Right kidney (tissue), 1 donor: ENCODE measurements around the gene NRG3.
"Not testable (repeated sequence)": the region's sequence is repeated elsewhere in the genome, so short reads cannot be mapped to it uniquely, and the experiment has no call there.

Experiments used
- DNase-seq: peaks from one replicate; pipeline ENCODE4 v3.0.0-alpha.2; 2016

The NRG3 gene

DNA sequence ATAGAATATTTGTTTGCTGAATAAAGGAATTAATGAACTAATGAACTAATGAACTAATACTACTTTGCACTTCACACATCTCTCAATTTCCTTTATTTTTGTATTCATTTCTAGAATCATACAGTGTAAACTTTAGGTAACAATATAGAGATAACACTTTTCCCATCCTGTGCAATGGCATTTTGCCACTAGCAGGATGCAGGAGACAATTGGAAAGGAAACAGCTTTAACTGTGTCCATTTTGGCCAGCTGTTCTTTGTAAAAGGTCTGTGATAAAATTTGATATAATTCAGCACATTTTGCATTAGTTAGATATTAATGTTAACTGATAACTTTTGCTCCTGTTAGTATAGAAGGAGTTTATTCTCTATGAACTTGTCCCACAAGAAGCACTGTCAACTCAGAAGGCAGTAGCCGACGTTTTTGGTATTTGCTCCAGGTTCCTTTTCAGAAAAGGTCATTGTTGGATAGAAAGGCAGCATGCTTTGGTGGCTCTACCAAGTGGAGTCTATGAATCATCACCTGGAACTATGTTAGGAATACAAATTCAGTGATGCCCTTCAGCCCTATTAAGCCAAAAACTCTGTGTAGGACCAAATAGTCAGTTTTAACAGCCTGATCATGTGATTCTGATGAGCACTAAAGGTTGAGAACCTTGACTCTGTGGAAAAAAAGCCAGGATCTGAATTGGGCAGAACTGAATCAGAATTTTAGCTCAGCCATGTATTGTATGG is 86.6 kb downstream of the NRG3 start:
- DNase-seq, result no peak

DNA sequence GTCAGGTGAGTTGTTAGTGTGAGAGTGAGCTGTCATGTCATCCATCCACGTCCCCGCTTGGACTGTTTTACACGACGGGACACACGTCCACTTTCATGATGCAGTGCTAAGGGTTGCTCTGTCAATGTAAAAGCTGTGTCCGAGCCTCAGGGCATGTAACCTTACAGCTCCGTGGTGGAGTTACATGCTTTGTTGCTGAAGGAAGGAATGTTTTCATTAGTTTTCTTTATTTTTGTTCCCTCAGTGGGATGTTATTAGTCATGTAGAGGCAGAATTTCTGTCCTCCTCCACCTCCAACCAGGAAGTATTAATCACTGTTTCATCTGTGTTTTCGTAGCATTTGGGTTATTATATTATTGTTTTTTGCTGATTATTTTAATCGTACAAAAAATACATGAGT is 88.6 kb downstream of the NRG3 start:
- no peak for DNase-seq

DNA sequence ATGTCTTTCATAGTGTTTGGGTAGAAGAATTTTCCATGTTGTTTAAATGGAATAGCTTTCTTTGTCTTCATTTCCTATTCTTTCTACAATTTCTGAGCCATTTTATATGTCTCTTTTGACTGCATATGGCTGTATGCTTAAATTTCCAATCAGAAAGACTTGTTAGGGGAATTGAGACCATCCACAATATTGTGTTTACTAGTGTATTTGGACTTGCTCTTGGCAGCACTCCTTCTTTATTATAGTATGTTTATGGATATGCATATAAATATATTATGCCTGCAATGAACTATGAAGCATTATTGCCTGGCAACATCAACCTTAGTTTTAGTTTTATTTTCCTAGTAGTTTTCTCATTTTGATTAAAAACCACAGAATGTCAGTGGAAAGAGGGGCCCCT is 92.7 kb downstream of the NRG3 start:
- DNase-seq, result no peak

DNA sequence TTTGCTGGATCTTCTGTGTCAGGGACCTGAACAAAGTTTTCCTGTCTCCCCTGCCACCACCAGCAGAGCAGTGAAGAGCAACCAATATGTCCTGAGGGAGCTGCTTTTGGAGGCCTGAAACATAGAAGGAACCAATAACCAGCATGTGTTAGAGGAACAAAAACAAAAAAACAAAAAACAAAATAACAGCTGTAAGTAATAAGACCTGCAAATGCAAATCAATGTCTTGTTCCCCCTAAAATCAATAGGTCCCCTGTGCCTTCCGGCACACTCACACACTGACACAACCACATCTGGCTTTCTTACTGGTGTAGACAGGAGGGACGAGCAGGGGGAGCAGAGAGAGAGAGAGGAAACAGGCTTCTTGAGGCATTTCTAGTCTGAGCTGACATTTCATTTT is 94.1 kb downstream of the NRG3 start:
- no peak for DNase-seq

DNA sequence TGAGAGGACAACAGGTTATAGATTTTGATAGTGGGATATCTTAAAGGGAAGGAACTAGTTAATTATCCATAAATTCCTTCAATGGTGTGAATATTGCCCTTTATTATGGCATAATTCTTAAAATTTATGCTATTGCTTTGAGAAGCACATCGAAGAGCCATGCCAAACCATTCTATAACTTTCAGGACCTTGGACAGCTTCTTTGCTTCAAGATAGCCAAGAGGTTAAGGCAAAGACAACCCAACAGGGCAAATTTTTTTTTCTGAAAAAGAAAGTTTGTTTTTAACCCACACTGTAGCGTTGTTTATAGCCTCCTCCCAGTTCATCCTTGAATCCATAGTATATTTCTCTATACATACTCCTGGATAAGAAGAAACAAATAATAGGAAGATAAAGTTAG is 103.2 kb downstream of the NRG3 start:
- DNase-seq, result no peak

DNA sequence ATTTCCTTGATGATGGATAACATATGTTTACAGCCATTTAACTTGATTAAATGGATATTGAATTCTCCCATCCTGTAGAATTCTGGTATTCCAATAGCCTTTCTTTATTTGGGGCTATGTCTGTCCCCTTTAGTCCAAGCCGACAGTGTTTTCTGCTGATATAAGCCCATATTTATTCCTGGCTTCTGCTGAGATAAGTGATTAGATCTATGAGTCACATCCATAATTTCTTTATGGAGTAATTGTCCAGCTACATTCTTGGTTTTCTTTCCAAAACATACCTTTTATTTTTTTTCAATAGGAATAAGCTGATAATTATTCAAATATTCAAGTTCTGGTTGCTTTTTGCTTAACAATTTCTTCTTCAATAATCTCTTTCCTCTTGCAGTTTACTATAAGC is 106.7 kb downstream of the NRG3 start:
- no peak for DNase-seq

DNA sequence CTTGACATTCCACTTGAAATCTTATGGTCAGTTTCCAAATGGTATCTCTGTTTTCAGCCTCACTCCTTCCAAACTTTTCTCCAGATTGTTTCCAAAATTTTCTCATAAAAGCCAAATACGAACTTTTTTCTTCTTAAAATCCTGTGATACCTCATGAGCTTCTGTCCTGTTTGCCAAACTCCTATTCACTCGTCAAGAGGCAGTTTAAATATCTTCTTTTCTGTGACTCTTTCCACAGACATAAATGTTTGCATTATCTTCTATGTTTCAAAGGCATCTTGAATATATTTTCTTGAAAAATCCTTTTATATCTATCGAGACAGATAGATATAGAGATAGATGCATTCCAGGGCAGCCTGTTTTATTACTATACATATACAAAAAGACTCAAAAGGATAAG is 109.4 kb downstream of the NRG3 start:
- no peak for DNase-seq

DNA sequence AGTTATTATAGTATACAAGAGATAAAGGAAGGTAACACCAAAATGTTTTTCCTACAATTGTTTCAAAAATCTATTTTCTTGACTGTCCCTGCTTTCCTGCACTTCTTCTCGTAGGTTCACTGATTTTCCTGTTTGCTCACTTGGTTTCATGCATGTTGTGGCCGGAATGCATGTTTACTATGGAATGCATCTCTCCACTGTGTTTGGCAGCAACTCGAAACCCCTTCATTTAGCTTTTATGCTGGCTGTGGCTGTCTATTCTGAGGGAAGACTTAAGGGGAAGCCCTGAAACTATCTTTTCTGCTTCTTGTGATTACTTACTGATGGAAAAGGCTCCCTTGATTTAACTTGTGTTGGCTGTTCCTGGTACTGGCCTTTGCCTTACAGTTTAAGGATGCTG is 120.3 kb downstream of the NRG3 start:
- no peak for DNase-seq

DNA sequence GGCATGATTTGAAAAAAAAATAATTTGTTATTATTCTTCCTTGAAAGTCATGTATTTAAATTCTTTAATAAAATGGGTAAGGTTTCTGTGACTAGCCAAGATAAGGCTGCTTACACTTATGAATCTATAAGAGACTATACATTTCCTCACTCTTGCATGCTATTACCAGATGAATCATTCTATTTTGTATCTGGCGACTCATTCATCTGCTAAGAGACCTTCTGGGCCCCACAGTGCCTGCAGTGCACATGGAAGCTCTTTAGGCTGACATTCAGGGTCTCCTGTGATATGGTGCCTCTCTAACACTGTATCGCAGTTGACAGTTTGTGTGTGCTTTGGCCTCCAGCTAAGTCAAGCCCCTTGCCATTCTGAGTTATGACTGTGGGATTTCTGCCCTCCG is 121.9 kb downstream of the NRG3 start:
- no peak for DNase-seq

DNA sequence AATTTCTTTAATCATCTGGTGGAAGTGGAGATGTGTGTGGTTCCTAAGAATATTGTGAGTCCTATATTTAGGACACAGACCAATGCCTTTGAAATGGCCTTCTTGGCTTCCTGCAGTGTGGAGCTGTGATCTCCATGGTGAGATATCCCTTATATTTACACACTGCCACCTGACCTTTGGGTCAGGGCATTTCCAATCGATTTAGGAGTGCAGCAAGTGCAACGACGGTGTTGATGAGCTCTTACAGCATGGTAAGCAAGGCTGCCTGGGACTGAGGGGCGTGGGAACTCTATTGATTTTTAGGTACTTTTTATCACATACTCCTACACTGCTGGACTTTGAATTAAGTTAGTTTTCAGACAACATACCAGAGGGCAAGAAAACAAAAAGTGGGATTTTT is 146.0 kb downstream of the NRG3 start:
- no peak for DNase-seq

DNA sequence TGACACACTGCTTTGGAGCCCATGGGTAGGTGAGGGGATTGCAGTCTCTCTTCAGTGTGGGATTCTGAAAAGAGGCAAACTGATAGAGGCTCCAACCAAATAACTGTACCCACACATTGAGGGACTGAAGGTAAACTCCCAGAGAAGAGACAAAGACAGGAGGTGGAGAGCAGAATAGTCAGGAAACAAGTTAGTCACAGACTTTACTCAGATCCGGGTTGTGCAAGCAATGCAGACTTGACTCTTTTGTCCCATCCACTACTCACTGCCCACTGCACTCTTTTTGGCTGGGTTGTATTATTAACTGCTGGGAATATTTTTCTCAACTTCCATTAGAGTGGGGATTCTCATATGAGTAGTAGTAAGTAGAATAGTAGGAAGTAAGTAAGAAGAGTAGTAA is 152.7 kb downstream of the NRG3 start:
- no peak for DNase-seq

DNA sequence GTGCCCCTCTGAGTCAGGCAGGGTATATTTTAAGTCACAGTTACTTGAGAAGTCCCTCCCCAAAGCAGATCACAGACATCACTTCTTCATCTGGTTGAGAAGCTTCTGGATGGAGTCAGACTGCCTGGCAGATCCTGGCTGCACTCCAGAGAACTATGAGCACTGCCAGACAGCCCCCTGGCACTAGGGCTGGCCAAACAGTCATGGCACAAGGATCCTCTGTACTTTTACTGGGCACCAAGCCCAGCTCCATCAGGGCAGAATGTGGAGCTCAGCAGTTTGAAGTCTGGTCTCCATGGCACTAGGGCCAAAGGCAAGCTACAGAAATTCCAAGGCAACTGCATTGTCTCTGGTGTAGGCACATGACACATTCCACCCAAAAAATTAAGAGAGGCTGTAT is 162.1 kb downstream of the NRG3 start:
- DNase-seq, result no peak

DNA sequence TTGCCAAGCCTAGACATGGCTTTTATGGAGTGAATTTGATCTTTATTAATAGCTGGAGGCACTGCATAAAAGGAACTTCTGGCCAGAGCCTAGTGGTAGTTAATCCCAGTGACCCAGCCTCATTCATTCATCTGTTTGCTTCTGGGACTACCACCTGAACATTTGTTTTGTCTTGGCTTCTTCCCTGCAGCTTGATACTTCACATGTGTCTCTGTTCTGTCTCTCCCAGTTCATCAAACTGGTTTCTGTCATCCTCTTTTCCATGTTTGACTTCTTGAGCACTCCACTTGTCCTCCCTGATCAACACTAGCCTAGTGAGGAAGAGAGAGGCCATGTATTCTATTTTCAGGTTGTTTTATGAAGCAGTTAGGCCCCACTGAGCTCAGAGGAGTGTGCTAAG is 163.6 kb downstream of the NRG3 start:
- no peak for DNase-seq

DNA sequence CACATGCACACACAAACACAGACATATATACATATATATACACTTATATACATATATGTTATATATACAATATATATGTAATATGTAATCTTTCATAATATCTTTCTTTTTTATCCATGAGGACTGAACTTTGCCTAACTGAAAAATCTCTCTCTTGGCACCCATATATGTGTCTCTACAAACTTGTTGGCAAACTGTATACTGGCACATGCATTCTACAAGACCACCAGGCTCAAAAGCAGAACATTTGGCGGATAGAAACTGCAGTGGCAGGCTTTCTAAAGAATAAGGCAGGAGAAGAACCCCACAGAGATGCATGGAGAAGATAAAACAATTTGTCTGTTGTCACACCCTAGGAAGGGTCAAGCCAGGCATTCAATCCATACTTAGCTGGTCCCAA is 165.3 kb downstream of the NRG3 start:
- no peak for DNase-seq

DNA sequence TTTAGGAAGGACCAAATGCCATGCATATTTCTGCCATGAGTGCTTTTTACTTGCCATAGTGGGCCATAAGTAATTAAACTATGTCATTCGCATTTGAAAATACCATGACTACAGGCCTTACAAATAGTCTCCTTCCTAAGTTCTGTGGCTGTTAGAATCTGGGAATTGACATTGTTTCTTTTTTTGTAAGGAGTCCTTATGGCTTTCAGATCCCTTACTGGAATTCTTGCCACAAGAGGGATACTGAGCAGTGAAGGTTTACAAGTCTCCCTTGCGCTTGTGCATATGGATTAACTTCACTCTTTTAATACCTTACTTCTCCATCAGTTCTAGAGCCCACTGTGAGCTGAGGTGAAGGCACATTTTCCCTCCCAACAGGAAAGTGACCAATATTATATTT is 166.0 kb downstream of the NRG3 start:
- no peak for DNase-seq

DNA sequence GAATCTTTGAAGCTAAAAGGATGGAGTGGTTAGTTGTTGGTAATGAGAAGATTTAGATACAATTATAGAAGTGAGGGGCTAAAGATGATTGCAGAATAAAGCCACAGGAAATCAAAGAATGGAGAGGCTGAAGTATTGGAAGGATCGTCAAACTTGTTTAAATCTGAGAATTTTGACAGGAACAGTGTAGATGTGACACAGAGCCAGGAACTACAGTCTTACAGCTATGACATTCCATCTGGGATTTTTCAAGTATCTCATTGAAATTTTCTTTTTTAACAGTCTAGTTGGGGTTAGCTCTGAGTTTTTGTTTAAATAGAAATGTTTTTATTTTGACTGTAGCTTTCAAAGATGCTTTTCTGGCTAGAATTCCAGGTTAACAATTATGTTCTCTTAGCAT is 181.4 kb downstream of the NRG3 start:
- no peak for DNase-seq

DNA sequence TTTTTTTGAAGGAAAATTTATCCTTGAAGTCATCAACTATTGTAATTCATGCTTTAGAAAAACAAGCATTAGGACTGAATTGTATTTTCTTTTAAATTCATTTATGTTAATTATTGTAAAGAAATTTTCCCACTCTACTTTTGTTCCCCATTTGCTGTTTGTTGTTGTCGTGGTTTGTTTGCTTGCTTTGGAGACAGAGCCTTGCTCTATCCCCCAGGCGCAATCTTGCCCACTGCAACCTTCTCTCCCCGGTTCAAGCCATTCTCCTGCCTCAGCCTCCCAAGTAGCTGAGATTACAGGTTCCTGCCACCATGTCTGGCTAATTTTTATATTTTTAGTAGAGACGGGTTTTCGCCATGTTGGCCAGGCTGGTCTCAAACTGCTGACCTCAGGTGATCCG is 192.2 kb downstream of the NRG3 start:
- not testable (repeated sequence) for DNase-seq

DNA sequence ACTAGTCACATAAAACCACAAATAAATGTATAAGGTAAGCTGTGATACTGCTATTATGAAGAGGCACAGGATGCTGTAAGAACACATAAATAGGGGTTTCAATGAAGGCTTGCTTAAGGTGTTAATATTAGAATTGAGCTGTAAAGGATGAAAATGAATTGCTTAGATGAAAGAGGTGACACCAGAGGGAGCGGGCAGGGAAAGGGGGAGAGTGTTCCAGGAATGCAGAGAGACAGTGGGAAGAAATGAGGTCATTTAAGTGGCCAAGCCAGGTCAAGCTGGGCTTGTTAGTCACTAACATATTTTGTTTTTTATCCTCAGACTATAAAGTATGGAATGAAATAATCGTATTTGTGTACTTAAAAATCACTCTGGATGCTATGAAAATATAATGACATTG is 193.5 kb downstream of the NRG3 start:
- DNase-seq, result no peak

DNA sequence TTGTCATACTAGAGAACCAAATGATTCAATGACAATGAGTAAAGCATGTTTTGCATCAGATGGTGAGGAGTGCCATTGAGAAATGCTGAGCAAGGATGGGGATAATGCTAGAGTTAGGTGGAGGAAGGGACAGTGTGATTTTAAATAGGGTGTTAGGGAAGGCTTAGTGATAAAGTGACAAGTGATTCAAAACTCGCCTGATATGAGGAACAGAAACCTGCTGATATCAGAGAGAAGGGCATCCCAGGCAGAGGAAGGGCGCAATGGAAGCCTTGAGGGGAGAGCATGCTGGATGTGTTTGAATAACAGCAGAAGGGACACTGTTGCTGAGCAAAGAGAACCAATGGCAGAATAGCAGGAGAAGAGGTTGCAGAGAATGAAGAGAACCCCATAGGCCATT is 196.2 kb downstream of the NRG3 start:
- no peak for DNase-seq

DNA sequence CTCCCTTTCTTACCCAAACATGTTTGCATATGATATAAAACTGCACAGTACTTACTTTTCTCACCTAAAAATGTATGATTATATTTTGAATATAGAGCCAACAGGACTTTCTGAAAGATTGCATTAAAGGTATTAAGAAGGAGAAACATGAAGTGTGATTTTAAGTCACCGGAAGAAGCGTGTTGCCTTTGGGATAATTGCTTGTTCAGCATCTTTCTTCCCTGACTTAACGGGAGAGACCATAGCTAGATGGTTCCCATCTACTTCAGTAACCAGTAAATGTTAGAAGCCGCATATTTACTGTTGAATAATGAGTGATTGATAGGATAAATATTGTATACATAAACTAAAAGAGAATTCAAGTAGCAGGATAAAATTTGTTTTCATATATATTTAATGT is 197.1 kb downstream of the NRG3 start:
- no peak for DNase-seq

DNA sequence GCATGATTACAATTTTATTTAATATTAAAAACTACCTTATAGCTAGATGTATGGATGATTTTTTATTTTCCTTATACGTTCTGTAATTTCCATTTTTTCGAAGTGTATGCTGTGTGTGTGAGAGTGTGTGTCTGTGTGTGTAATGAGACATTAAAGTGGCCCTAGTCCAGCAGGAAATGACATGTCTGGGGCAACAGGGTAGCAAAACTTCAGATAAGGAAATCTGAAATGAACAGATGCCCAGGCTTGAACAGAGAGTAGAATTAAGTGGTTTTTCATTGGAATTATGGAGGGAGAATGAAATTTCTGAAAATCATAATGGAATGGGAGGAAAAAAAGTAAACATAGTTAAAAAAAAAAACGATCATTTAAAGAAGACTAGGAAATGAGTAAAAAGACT is 200.6 kb downstream of the NRG3 start:
- DNase-seq, result no peak

DNA sequence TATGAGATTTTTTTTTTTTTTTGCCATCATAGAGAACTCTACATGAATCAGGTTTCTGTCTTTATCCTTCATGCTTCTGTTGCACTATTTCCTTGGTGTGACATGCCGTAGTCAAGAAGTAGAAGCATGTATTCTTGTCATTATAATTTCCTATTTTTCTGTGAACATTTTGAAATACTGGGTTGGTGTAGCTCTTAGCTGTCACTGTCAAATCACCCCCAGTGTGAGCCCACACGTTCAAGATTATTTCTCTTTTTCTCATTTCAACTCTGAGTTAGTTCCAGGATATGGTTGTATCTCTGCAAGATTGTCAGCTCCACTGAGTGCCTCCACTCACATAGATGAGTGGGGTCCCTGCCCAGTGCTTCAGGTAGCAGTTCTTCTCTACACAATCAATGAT is 209.5 kb downstream of the NRG3 start:
- DNase-seq, result no peak

DNA sequence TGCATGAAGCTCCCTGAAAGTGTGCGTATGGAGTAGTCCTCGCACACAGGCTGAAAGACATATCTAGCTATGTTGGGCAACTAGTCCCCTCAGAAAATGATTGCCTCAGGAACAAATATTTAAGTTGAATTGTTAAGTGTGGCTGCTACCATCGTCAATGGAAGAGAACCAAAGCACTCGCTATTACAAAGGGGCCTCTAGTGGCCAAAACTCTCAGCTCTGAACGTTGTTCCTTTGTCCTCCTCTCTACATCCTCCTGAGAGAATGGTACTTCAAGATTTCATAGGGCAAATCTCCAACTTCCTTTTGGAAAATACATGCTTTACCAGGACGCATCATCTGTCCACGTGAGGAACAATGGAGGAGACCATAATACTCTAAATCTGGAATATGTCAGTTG is 209.9 kb downstream of the NRG3 start:
- DNase-seq, result no peak

DNA sequence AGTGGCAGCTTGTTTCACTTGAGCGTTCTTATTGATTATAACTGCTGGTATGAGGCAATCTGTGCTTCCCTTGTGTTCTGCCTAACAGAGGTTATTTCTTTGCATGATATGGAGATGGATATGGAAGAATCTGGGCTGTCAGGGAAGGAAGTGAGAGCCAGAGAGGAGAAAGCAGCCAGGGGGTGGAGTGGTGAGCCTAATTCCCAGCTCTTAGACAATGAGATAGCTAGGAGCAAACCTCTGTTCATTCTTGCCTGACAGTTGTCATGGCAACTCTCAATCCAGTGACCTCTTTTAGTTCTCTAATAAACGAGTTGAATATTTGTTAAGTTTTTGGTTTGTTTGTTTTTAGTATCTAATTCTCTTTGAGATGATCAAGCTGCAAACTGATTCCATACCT is 214.3 kb downstream of the NRG3 start:
- peak; percentile 3 for DNase-seq

DNA sequence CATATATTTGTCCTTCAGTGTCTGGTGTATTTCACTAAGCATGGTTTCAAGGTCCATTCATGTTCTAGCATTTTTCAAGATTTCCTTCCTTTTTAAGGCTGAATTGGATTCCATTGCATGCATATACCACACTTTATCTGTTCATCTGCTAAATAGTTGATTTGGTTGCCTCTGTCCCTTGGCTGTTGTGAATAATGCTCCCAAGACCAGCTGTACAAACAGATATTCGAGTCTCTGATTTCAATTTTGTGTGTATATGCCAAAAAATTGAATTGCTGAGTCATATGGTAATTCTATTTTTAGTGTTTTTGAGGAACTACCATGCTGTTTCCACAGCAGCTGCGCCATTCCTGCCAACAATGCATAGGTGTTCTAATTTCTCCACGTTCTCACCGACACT is 216.4 kb downstream of the NRG3 start:
- DNase-seq, result no peak
